Transverse colon (tissue), 4 donors: ENCODE results near the gene ACBD6.

Experiments
- EP300 ChIP-seq: sonication (generic); formaldehyde crosslinking; IDR thresholded peaks from one replicate; pipeline ENCODE4 v1.6.1; 2017; ENCODE audit warnings: antibody characterized with exemption, low read depth
- POLR2A ChIP-seq: fragments of 450-650 bp; IDR thresholded peaks from one replicate; pipeline ENCODE4 v1.6.1; 2016; ENCODE audit warnings: antibody characterized with exemption, mild to moderate bottlenecking, moderate library complexity
- POLR2AphosphoS5 ChIP-seq, 3 donors: sonication (generic); formaldehyde crosslinking; IDR thresholded peaks; one replicate each; pipeline ENCODE4 v1.6.1; 2016; ENCODE audit warnings: antibody characterized with exemption in 3 of 3
- TF ChIP-seq, protein P1 (sequence below), 5 experiments: fragments of 200-600 bp in 3 of 5; fragments of 450-650 bp in 2 of 5; sonication (generic) in 3 of 5; IDR thresholded peaks; 1 replicate in 2 of 5; 2 replicates in 3 of 5; pipeline ENCODE4 v1.5.1; 2016 to 2017; ENCODE audit warnings: antibody characterized with exemption in 5 of 5, inconsistent platforms in 3 of 5, mild to moderate bottlenecking in 2 of 5, moderate library complexity in 1 of 5

DNA sequence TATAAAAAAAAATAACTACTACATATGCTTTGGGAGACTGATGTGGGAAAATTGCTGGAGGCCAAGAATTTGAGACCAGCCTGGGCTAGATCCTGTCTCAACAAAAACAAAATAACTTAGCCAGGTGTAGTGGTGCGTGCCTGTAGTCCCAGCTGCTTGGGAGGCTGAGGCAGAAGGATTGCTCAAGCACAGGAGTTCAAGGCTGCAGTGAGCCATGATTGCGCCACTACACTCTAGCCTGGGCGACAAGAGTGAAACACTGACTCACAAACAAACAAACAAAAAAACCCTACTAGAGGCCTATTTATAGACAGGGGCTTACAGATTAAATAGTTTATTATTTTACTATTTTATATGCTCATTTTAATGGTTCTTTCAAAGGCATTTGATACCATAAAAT, 192.3 kb downstream of the ACBD6 start:
- TF ChIP-seq, protein P1, sequence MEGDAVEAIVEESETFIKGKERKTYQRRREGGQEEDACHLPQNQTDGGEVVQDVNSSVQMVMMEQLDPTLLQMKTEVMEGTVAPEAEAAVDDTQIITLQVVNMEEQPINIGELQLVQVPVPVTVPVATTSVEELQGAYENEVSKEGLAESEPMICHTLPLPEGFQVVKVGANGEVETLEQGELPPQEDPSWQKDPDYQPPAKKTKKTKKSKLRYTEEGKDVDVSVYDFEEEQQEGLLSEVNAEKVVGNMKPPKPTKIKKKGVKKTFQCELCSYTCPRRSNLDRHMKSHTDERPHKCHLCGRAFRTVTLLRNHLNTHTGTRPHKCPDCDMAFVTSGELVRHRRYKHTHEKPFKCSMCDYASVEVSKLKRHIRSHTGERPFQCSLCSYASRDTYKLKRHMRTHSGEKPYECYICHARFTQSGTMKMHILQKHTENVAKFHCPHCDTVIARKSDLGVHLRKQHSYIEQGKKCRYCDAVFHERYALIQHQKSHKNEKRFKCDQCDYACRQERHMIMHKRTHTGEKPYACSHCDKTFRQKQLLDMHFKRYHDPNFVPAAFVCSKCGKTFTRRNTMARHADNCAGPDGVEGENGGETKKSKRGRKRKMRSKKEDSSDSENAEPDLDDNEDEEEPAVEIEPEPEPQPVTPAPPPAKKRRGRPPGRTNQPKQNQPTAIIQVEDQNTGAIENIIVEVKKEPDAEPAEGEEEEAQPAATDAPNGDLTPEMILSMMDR (IDR thresholded peaks at IDR 0.05): no peak
- TF ChIP-seq POLR2A (no peak), POLR2AphosphoS5 (IDR thresholded peaks at IDR 0.05) (no peak), EP300 (no peak)
